Measurements from ENCODE around the gene USP36.
"Not testable (repeated sequence)": the region's sequence is repeated elsewhere in the genome, so short reads cannot be mapped to it uniquely, and the experiment has no call there.

USP36 gene

DNA sequence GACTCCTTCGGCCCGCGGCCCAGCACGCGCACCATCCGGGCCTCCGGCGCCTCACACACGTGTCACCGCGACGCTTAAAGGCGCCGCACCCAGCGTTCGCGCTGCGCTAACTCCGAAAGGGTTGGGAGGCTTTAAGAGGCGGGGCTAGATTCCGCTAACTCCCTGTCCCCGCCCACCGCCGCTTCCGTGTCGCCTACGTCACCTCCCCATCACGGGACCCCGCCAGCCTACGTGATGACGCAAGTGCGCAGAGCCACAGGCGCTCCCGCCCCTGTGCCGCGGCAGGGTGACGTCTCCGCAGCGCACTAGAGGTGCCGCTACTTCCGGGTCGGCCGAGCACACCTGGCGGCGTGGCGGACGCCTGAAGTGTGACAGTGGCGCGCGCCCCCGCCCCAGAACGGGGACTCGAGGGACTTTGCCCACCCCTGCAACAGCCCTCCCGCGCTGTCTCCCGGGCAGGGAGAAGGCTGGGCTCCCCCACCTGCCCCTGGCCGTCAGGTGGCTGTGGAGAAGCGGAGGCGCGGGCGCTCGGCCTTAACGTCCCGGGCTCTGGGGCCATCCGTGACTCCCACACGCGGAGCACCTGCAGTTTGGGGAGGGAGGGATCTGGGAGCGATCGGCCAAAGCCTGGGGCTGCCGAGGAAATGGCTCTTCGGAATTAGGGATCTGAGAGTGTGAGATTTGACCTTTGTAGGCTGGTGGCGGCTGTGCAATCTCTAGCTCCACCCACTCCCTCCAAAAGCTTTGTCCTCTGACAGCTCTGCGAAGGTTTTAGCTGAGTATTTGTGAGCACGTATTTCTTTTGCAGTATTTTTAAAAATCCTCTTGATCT, at the start of gene USP36:
USP36 (minus strand) TSS at position 35 of the 832 bp plus-strand sequence. CDS start 4,451 bp downstream, outside the sequence.
- DNase-seq (ENCODE audit: low read depth): peak; percentile 99

GRCh38 chr17:78890096-78890495, 49.5 kb upstream of the USP36 start:
- DNase-seq (ENCODE audit: low read depth): not testable (repeated sequence)

- DNase-seq (ENCODE audit: low read depth): no peak
Observed at GRCh38 chr17:78889531-78889930, 48.9 kb upstream of the USP36 start.

- no peak for DNase-seq (ENCODE audit: low read depth)
Observed at GRCh38 chr17:78888941-78889518, 48.4 kb upstream of the USP36 start.

- no peak for DNase-seq (ENCODE audit: low read depth)
Observed at GRCh38 chr17:78886954-78887353, 46.3 kb upstream of the USP36 start.

- DNase-seq (ENCODE audit: low read depth): no peak
Observed at GRCh38 chr17:78885956-78886355, 45.3 kb upstream of the USP36 start.

DNA sequence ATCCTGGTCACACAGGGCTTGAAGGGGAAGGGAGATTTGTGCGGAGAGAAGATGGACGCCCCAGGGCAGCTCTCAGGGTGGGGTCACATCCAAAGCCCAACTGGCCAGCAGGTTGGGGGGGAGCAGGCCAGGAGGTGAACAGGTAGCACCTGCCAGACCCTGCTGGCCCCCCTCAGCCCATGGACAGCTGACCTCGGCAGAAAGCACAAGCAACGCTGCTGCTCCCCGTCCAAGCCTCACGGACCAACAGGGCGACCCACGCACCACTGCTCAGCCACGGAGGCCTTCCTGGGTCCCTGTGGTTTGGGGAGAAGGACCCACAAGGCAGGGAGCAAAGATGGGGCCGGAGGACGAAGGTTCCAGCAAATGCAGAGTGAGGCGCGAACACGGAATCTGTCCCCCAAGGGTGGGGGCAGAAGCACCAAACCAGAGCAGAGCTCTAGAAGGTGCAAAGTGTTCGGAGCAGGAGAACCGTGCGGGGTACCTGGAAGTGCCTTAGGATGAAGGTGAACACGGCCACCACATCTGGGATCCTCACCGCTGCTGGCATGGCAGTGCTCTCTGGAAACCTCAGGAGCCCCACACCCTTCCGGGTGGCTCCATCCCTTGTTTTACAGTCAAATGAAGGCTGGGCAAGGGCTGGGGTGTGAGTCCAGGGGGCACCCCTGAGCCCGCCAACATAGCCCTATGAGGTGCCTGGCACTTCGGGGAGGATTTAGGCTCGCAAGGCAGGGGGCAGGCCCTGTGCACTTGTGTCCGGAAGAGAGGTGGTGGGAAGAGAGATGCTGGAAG, 44.5 kb upstream of the USP36 start:
- no peak for DNase-seq (ENCODE audit: low read depth)

GRCh38 chr17:78884148-78884825, 43.7 kb upstream of the USP36 start:
- DNase-seq (ENCODE audit: low read depth): no peak

DNA sequence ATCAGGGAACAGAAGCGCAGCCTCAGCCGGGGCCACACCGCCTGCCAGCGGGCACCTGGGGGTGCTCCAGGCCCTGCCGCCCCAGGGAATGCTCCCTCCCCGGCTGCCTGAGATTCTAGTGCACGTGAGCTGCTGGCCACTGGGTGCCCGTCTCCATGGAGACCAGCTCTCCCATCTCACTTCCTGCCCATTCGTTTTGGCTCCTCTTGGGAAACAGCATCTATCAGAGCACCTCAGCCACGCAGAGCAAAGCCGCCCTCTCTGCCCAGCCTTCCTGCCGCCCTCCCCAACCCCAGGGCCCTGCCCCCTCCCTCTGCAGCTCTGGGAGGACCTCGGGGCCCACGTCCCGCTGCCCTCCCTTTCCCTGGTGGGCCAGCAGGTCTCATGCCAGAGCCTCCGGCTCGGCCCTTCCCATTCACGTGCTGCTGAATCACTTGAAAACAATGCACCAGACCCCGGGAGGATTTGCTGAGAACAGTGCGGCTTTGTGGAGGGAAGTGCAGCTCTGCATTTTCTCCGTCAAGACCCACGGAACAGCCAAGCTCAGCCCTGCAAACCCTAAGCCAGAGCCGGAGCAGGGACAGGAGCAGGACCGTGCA, 43.0 kb upstream of the USP36 start:
- peak; percentile 93 for DNase-seq (ENCODE audit: low read depth)

DNA sequence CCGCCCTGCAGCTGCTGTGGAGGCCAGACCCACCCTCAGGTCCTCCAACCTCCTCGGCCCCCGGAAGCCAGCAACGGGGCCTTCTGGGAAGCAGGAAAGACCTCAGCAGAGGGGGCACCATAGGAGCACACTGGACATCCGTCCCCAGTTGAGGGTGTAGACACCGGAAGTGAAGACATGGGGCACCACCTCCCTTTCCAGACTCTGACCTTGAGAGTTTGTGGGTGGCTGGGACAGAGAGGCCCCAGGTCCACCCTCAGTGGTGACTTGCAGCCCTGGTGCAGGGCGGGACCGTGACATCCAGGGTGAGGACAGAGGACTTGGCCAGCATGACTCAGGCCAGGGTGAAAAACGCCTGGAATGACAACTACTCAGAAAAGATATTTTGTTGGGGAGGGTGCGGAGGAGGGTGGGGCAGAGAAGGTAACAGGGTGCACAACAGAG, 42.5 kb upstream of the USP36 start:
- peak; percentile 74 for DNase-seq (ENCODE audit: low read depth)

GRCh38 chr17:78882540-78883088, 42.0 kb upstream of the USP36 start:
- no peak for DNase-seq (ENCODE audit: low read depth)

- DNase-seq (ENCODE audit: low read depth): peak; percentile 94
Observed at GRCh38 chr17:78879635-78880186, 39.1 kb upstream of the USP36 start.

DNA sequence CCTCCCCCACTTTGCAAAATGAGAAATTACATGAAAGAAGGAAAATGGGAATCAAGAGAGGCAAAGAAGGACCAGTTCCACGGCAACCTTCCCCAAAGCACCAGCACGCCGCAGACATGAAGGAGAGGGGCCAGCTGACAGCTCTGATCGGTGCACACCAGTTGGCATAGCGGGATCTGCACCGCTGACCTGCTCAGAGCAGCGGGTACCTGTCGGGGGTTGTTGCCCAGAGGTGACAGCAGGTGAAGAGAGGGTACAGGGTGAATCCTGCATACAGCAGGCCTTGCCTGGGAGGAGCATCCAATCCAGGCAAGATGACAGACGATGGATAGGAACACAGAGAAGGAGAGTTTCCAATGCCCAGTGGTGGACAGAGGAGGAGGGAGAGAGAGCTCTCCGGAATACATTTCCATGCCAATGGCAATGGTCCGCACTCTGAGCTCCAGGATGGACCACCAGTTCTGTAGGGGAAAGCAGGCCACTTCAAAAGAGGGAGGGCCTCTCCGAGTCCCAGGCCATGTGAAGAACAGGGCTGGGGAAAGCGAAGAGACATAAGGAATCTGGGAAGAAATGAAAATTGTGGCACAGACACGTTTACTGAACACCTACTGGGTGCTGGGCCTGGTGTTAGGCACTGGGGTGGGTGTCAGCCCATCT, 38.4 kb upstream of the USP36 start:
- DNase-seq (ENCODE audit: low read depth): no peak

DNA sequence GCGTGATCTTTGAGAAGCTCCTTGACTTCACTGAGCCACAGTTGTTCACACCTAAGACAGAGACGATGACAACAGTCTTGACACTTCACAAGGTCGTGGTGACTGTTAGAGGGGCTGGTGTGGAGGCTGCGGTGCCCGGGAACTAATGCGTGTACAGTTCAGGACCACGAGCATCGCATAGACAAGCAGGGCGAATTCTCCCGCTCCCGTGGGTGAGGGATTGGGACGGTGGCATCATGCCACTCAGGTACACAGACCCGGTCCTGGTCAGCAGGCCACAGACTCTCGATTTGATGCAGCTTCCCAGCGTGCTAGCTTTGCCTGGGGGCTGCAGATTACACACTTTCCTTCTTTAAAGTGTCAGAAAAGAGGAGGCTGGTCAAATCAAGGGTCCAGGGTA, 37.6 kb upstream of the USP36 start:
- DNase-seq (ENCODE audit: low read depth): no peak

DNA sequence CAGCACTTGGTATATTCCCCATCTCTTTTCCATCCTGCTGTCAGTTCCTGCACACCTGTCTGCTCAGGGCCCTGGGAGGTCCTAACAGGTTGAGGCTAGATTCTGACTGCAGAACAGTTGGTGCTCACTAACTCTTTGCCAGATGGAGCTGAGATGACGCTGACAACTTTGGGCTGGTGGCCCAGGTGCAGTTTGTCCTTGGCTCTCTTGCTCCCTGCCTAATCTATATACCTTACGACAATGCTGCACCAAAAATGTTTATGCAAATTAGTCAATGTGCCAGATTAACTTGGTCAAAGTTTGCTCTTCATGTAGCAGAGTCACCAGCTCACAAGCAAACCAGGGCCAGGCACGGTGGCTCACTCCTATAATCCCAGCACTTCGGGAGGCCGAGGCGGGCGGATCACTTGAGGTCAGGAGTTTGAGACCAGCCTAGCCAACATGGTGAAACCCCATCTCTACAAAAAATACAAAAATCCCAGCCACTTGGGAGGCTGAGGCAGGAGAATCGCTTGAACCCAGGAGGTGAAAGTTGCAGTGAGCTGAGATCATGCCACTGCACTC, 36.4 kb upstream of the USP36 start:
- not testable (repeated sequence) for DNase-seq (ENCODE audit: low read depth)

DNA sequence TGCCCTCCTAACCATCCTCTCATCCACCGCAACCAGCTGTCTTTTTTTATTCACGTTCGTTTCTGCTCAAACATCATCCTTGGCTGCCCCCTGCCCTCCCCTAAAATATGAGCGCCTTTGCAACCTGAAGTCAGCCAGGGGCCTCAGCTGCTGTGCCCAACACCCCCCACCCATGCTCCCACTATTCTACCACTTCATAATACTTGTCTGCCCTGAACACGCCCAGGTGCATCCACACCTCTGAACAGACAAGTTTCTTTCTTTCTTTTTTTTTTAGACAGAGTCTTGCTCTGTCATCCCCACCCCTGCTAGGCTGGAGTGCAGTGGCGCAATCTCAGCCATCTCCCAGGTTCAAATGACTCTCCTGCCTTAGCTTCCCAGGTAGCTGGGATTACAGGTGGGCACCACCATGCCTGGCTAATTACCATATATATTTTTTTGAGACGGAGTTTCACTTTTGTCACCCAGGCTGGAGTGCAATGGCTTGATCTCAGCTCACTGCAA, 35.5 kb upstream of the USP36 start:
- DNase-seq (ENCODE audit: low read depth): no peak

- peak; percentile 40 for DNase-seq (ENCODE audit: low read depth)
Observed at GRCh38 chr17:78875363-78876093, 34.9 kb upstream of the USP36 start.

- peak; percentile 65 for DNase-seq (ENCODE audit: low read depth)
Observed at GRCh38 chr17:78873519-78874340, 33.1 kb upstream of the USP36 start.

Data from iris pigment epithelial cell (primary cell).